Anterior cingulate cortex (tissue), 58 donors: Measurements from ENCODE around the gene SPOP.
"Not testable (repeated sequence)": the region's sequence is repeated elsewhere in the genome, so short reads cannot be mapped to it uniquely, and the experiment has no call there.

ENCODE experiments used
- DNase-seq, 58 donors: peaks; one replicate each; lab custom pipeline; 2025; lab: John Stamatoyannopoulos, UW

SPOP gene

DNA sequence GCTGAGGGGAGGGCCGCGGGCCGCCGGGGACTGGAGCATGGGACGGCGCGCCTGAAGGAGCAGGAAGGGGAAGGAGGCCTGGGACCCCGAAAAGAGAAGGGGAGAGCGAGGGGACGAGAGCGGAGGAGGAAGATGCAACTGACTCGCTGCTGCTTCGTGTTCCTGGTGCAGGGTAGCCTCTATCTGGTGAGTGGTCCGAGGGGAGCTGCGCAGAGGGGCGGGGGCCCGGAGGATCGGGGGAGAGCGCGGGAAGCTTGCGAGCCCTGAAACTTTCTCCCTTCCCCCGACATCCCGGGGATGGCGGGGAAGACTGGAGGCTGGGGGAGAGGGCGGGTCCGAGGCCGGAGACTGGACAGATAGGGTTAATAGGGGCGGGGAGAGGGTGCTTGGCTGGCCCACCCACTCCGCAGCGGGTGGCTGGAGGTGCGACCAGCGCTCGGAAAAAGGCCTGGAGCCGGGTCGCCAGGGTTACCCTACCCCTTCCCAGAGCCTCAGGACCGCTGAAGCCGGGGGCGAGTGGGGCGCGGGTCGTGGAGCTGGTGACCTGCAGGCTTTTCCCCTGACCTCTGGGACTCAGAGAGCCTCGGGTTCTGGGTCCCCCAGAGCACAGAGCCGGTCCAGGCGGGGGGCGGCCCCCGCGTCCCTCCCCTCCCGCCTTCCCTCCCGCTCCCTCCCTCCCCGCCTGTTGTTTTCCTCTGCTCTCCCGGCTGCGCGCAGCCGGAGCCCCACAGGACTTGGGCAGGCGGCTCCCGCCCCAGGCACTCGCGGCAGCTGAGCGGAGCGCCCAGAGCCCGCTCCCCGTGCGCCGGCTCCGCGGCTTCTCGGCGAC is 101.6 kb downstream of the SPOP start:
- DNase-seq = peak in 14 of 58 donors; percentile 8 to 61 (median 34)

DNA sequence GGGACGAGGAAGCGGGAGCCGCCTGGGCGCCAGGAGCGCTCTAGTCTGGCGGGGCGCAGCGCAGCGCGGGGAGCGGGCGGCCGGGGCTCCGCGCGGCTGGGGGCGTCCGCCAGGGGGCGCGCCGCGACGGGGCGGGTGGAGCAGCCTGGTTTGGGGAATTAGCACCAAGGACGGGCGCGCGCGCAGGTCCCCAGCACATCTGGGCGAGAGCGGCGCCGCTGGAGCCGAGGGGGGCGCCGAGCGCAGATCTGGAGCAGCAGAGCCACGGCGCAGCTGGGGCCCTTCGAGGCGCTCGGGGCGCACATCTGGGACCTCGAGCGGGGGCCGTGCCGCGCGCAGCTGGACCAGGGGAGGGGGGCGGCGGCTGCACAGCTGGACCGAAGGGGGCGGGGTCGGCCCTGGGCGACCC is 102.2 kb downstream of the SPOP start, which contains the start of gene NXPH3:
NXPH3 (plus strand) TSS at position 193 of the 409 bp plus-strand sequence. CDS start 349 bp downstream, outside the sequence.
- DNase-seq = peak in 26 of 58 donors; percentile 14 to 74 (median 28)

DNA sequence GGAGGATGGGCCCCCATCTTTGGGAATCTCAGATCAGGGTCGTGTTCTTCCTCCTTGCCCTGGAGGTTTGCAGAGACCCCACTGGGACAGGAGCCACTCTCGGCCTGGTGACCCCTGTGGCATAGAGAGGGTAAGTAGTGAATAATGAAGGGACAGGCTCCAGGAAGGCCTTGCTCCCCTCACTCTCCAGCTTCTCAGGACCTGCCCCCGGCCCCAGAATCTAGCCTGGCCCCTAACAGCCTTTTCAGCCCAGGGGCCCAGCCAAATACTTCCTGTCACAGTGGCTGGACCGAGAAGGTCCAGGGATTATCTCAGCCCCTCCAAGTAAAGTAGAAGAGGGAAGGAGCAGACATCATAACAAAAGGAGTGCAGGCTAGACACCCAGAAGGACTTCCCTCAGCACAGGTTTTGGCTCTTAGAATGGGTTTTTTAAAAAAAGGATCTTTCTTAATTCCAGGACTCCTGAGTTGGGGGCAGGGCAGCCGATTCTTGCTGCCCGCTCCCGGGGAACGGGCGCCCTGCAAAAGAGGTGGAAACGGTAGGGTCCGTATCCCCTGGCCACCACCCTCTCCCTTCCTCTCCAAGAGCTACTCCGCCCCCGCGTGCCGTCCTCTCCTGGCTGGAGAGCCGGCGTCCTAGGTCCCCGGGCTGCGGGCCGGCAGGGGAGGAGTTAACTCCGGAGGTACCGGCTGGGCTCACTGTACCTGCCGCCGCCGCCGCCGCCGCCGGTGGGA is 102.8 kb downstream of the SPOP start:
- peak in 3 of 58 donors; percentile 19 to 74 (median 57) for DNase-seq

DNA sequence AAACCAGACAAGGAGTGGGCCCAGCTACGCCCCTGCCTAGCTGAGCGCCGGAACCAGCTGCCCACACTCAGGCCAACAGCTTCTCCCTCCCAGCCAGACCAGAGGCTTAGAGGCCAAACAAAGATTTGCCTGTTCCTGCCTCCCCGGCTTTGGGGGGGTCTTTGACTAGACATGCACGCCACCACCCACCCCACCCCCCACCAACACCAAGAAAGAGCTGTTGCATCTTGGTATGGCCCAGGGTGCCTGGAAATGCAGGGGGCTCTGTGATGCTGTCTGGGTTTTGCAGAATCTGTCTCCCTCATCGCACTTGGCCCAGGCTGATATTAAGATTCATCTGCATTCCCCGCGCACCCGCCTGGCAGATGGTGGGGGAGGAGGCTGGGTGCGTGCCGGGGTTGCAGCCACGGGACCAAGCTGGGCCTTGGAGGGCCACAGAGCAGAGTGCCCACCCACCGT is 103.5 kb downstream of the SPOP start:
- DNase-seq = peak in 38 of 58 donors; percentile 10 to 74 (median 46)

DNA sequence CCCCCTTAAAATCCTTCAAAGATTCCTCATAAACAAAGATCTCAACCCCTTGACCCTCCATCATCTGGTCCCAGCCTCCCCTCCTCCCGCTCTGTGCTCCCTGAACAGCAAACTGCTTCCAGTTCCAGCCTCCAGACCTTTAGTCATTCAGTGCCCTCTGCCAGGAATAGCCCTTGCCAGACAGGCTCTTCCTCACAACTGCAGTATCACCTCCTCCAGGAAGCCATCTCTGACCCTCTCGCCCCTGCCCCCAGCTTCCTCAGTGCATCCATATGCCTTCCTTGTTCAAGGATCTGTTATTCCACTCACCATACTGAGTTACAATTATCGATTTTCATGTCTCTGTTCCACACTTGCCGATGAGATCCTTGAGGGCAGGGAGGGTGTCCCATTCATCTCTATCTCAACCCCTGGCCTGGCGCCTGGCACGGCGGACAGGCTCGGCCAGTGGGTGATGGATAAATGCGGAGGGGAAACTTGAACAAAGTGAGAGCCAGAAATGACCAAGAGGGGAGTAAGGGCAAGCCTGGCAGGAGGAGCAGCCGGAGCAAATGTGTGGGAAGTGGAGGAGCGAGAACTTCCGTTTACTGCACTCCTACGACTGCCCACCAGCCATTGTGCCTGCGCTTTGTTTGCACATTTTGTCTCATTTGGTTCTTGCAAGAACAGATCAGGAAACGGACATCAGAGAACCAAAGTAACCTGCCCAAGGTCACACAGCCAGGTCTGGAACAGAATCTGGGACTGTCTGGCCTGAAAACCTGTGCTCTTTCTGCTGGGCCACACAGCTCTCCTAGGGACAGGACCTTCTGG is 104.2 kb downstream of the SPOP start:
- DNase-seq = peak in 1 of 58 donors; percentile 44

DNA sequence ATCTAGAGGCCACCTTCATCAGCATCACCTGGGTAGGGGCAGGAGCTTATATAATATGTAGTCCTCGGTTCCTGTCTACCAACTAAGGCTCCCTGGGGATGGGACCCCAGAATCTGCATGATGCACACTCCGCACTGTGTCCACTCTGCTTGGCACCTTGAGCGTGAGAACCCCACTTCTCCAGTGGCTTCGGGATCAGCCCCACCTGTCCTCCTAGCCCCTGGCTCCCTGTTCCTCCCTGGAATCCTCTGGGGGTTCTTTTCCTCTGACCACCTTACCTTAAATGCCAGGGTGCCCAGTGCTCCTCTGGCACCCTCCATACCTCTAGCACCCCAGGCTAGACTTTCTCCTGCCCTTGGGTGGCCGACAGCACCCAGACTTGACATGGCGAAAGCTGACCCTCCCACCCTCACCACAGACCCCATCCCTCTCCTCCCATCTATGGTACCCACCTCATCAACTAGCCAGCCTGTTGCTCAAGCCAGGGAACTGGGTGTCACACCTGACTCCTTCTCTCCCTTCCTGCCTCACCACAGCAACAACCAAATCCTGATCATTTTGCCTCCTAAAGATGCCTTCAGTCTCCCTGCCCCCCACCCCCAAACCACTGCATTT is 105.0 kb downstream of the SPOP start:
- DNase-seq = no peak

DNA sequence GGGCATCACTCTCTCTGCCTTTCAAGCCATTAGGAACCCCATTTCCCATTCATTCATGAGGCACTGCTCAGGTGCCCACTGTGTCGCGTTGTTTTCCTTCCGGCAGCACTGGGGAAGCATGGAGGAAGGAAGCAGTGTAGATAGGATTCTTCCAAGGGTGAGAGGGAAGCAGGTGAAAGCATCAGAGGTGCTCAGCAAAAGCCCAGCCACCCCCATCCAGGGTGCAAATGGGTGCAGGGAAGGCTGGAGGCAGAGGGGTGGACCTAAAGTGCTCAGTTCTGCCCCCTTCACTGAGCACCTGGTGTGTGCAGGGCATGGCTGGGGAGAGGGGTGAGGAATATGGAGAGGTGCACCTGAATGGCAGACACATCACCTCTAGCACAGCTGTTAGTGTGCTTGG is 105.7 kb downstream of the SPOP start:
- no peak for DNase-seq

DNA sequence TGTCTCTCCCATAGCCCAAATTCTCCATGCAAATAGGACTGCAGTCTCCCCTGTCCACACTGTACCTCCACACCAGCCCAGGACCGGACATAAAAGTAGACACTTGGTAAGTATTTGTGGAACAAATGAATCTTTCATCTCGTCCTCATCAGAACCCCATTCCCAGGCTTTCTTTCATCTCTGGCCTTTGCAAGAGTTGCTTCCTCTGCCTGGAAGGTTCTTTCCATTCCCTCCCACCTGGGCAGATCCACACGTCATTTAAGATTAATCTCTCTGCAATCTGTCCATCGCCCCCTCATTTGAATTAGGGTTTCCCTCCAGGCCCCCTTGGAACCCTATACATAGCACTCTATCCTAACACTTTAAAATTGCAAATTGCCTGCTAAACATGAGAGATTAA is 106.1 kb downstream of the SPOP start:
- no peak for DNase-seq

DNA sequence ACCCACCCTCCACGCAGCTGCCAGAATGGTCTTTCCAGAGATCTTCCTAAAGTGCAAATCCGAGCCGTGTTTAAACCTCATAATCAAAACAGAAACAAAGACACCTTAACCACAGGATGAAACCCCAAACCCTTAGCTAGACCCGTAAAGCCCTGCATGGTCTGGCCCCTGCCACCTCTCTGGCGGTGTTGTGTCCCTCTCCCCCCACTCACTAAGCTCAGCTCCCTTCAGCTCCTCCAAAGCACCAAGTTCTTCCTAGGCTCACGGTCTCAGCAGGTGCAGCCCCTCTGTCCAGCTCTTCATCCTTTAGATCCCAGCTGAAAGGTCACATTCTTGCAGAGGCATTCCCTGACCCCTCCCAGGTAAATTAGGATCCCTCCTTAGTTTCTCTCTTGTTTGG is 106.6 kb downstream of the SPOP start:
- DNase-seq = no peak

DNA sequence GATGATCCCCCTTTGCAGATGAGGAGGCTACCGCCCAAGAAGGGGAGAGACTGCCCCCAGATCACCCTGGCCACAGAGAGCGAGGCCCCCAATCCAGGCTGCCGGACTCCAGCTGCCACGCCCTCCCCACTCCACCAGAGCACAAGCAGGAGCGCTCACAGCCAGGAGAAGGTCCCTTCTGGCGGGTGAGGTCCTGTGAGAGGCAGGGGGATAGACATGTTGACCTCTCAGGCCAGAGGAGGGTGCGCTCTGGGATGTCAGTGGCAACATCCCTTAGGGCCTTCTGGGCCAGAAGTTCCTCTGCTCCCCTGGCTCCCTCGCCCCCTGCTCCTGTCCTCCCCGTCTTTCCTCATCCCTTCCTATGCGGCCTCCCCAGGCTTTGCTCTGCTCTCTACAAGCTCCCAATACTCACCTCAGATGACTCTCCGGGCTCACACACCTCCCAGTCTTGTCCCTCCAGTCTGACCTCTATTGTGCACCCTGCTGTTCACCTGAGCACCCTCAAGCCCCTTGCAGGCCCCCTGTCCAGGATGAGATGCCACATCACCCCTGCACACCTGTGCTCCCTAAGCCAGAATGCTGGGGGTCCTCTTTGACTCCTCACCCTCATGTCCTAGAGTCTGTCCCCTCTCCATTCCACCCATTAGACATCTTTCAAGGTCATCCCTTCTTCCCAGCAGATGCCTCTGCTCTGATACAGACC is 107.2 kb downstream of the SPOP start:
- DNase-seq = no peak

DNA sequence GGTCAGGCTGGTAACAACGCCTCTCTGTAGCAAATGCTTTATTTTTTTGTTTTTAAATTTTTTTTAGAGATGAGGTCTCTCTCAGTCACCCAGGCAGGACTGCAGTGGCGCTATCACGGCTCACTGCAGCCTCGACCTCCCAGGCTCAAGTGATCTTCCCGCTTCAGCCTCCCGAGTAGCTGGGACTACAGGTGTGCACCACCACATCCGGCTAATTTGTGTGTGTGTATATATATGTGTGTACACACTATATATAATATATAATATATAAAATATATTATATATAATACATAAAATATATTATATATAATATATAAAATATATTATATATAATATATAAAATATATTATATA is 109.2 kb downstream of the SPOP start:
- not testable (repeated sequence) for DNase-seq

DNA sequence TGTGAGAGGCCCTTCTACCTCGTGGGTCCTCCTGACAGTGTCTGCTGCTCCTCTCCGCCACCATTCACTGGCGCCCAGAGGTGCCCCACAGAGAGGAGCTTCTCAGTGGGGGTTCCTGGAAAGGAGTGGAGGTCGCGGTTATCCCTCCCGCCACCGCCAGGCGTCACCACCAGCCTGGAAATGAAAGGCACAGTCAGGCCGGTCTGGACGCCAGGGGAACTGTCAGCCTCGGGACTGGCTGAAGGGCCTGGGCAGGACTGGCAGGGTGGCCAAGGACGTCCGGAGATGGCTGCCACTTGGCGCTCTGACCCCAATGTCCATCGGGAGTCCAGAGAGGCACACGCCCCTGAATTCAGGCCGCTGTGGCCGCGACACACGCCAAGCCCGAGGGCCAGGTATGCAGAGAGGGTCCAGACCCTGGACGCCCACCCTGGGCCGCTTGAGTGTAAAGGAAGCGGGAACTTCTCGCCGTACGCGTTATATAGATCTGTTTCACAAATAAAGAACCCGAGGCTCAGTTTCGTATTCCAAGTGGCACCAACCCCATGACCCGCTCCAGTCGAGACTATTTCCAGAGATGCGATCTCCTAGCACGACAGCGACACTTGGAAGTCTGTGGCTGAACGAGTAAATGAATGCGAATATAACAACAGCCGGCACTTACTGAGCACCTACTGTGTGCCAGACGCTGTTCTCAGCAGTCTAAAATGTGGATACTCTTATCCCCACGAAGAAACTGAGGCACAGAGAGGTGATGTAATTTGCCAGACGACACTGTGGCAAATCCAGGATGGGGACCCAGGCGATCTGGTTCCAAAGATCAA is 109.8 kb downstream of the SPOP start:
- DNase-seq = peak in 56 of 58 donors; percentile 30 to 90 (median 75)

DNA sequence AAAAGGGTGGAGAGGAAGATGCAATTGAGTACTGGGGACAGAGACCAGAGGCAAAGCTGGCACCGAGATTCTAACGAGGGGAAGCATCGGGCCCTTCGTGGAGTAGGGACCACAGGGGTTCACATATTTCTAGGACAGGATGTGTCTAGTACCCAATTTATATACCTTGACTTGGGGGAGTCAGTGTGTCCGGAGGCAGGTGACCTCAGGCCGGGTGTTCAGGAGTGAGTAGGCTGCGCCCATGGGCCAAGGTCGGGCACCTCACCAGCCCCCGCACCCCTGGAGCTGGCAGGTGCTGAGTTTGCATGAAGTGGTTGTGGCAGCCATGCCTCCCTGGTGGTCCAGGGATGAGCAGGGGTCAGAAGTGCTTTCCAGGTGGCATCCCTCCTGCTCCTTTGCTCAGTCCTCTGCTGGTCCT is 110.8 kb downstream of the SPOP start:
- no peak for DNase-seq

DNA sequence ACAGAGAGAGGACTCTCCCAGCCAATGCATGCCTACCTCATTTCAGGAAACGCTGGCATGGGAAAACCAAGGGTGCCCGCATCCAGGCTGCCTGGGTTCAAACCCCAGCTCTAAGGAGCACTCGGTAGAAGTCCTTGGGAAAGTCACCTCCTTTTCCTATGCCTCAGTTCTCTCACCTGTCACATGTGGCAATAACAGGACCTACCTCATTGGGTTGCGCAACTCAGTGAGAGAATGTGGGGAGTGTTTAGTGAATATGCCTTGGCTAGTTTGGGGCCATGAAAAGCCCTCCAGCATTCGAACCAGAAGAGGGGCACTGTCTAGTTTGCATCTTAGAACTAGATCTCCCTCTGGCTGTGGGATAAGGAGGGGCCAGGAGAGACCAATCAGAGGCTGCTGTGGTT is 111.2 kb downstream of the SPOP start:
- DNase-seq = peak in 1 of 58 donors; percentile 15

DNA sequence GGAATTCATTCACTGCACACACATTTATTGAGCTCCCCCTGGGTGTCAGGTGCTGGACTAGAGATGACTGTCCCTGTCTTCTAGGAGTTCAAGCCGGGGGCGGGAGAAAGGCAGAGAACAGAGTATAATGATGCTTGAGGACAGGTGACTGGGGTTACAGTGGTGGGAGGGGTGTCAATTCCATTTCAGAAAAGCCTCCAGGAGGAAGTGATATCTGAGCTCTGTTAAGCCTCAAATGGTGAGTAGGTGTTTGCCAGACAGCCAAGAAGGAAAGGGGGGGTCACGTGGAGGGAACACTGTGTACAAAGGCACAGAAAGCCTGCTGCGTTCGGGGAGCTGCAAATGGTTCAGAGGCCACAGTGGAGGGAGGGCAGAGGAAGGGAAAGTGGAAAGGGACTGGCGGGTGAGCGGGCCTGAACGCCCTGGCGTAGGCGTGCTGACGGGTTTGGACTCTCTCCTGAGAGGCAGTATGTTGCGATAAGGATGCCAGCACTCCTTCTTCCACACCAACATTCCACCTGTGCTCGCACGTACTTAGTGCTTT is 111.9 kb downstream of the SPOP start:
- DNase-seq = peak in 39 of 58 donors; percentile 7 to 77 (median 32)

DNA sequence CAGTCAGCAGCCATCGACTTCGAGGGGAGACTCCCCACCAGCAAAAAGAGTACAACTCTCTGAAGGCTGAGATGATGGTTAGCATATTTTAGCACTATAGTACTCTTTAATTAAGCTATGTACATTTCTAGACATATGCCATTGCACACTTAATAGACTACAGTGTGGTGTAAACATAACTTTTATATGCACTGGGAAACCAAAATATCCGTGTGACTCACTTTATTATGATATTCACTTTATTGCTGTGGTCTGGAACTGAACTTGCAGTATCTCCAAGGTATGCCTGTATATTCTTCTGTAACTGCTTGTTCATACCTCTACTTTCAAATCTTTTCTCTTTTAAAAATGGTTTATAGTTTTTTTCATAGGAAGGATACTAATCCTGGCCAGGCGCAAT is 113.3 kb downstream of the SPOP start:
- no peak for DNase-seq

DNA sequence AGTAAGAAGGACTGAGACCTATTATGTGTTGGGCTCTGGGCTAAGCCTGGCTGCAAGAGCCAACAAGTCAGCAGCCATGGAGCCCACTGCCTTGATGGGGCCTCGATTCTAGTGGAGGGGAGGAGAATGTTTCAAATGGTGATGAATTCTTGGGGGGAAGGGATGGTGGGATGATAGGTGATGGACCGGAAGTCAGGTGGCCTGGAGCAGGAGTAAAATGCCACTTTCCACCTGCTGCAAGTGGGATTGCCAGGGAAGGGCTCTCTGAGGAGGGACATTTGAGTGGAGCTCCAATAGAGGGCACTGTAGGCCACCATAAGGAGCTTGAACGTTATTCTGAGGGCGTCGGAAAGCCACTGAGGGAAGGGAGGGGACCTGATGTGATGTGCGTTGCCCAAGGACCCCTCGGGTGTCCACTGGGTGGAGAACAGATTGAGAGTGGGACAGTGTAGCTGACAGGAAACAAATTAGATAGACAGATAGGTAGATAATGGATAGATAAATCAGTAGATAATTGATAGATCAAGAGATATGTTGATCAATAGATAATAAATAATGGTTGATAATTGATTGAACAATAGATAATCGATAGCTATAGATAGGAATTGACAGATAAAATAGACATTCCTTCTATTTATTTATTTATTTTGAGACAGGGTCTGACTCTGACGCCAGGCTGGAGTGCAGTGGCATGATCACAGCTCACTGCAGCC is 120.4 kb downstream of the SPOP start:
- peak in 6 of 58 donors; percentile 12 to 32 (median 22) for DNase-seq
